Neuronal stem cell (in vitro differentiated cells): ENCODE results near the gene CHD6.

ENCODE experiments used
- DNase-seq: peaks from one replicate; pipeline ENCODE4 v3.0.0-alpha.2; 2013; ENCODE audit warnings: low spot score
- H2AFZ ChIP-seq: one replicate; pipeline ENCODE4 v1.6.1; 2013; ENCODE audit warnings: mild to moderate bottlenecking, low read length, inconsistent platforms
- H2AK5ac ChIP-seq: 2 replicates; pipeline ENCODE4 v1.6.1; 2013; ENCODE audit warnings: low read depth, mild to moderate bottlenecking, inconsistent platforms, low read length, moderate library complexity, mixed read lengths
- H2BK120ac ChIP-seq: 2 replicates; pipeline ENCODE4 v1.6.1; 2013; ENCODE audit warnings: low read depth, mild to moderate bottlenecking, inconsistent platforms, low read length, moderate library complexity, mixed read lengths
- H2BK12ac ChIP-seq: one replicate; pipeline ENCODE4 v1.6.1; 2013; ENCODE audit warnings: low read length, inconsistent platforms
- H2BK15ac ChIP-seq: 2 replicates; pipeline ENCODE4 v1.6.1; 2013; ENCODE audit warnings: mild to moderate bottlenecking, low read length, inconsistent platforms, mixed read lengths
- H2BK5ac ChIP-seq: one replicate; pipeline ENCODE4 v1.6.1; 2013; ENCODE audit warnings: inconsistent platforms, mild to moderate bottlenecking, low read length, moderate library complexity
- H3K14ac ChIP-seq: one replicate; pipeline ENCODE4 v1.6.1; 2013; ENCODE audit warnings: low read length, inconsistent platforms
- H3K18ac ChIP-seq: 2 replicates; pipeline ENCODE4 v1.6.1; 2013; ENCODE audit warnings: low read length, inconsistent platforms
- H3K23ac ChIP-seq: 2 replicates; pipeline ENCODE4 v1.6.1; 2013; ENCODE audit warnings: low read depth, mild to moderate bottlenecking, mixed read lengths, low read length, inconsistent platforms; ENCODE audit not compliant: poor library complexity
- H3K27ac ChIP-seq: replicated peaks from 3 replicates; pipeline ENCODE4 v1.5.1; 2013; ENCODE audit warnings: low read length, inconsistent platforms
- H3K27me3 ChIP-seq, 3 experiments: 2 replicates each; pipeline ENCODE4 v1.6.1; 2013; ENCODE audit warnings: low read length in 3 of 3, mild to moderate bottlenecking in 2 of 3, inconsistent platforms in 1 of 3, low read depth in 1 of 3, mixed read lengths in 1 of 3, moderate library complexity in 1 of 3; ENCODE audit not compliant: control insufficient read depth in 3 of 3, insufficient read depth in 3 of 3
- H3K36me3 ChIP-seq, 2 donors: replicated peaks in 1 of 2; 2 replicates each; pipeline ENCODE4 v1.6.1; 2013; ENCODE audit warnings: low read length in 2 of 2; ENCODE audit not compliant: control insufficient read depth in 2 of 2, insufficient read depth in 2 of 2
- H3K4ac ChIP-seq: 2 replicates; pipeline ENCODE4 v1.6.1; 2013; ENCODE audit warnings: inconsistent platforms, mild to moderate bottlenecking, low read length, moderate library complexity
- H3K4me1 ChIP-seq, 2 donors: 1 replicate in 1 of 2; 2 replicates in 1 of 2; pipeline ENCODE4 v1.6.1; 2013; ENCODE audit warnings: low read length in 2 of 2, low read depth in 1 of 2; ENCODE audit not compliant: control insufficient read depth in 2 of 2, insufficient read depth in 1 of 2
- H3K4me2 ChIP-seq: one replicate; pipeline ENCODE4 v1.6.1; 2013; ENCODE audit warnings: mild to moderate bottlenecking, low read length, inconsistent platforms; ENCODE audit not compliant: insufficient read depth, poor library complexity, severe bottlenecking
- H3K4me3 ChIP-seq, 2 donors: 2 replicates each; pipeline ENCODE4 v1.5.1; 2013; ENCODE audit warnings: low read length in 2 of 2, mild to moderate bottlenecking in 2 of 2, inconsistent platforms in 1 of 2, moderate library complexity in 1 of 2
- H3K79me1 ChIP-seq: one replicate; pipeline ENCODE4 v1.6.1; 2013; ENCODE audit warnings: low read depth, mild to moderate bottlenecking, inconsistent platforms, low read length, moderate library complexity
- H3K9ac ChIP-seq: one replicate; pipeline ENCODE4 v1.6.1; 2013; ENCODE audit warnings: mild to moderate bottlenecking, low read depth, low read length, inconsistent platforms; ENCODE audit not compliant: poor library complexity
- H3K9me3 ChIP-seq, 2 donors: replicated peaks in 1 of 2; 2 replicates each; pipeline versions ENCODE3 to v1.6.1; 2013; ENCODE audit warnings: low read length in 2 of 2, mild to moderate bottlenecking in 2 of 2, inconsistent platforms in 1 of 2, low read depth in 1 of 2, mixed read lengths in 1 of 2, moderate library complexity in 1 of 2; ENCODE audit not compliant: control insufficient read depth in 2 of 2, insufficient read depth in 1 of 2
- H4K8ac ChIP-seq: one replicate; pipeline ENCODE4 v1.6.1; 2013; ENCODE audit warnings: low read depth, mild to moderate bottlenecking, inconsistent platforms, low read length, moderate library complexity
- H4K91ac ChIP-seq: one replicate; pipeline ENCODE4 v1.6.1; 2013; ENCODE audit warnings: low read length, low read depth, mild to moderate bottlenecking, inconsistent platforms; ENCODE audit not compliant: poor library complexity
- WGBS, 2 donors: extraction: QIAGEN DNeasy Blood & Tissue Kit; methylation state at CpG; one replicate each; pipeline ENCODE4 v1.1.7; 2013; ENCODE audit warnings: missing lambda C conversion rate in 2 of 2, mixed read lengths in 1 of 2; ENCODE audit not compliant: insufficient read length in 2 of 2, insufficient replicate concordance in 1 of 2; ENCODE audit errors: extremely low coverage in 2 of 2; 5-methylcytosine and 5-hydroxymethylcytosine counted together

CHD6 gene

DNA sequence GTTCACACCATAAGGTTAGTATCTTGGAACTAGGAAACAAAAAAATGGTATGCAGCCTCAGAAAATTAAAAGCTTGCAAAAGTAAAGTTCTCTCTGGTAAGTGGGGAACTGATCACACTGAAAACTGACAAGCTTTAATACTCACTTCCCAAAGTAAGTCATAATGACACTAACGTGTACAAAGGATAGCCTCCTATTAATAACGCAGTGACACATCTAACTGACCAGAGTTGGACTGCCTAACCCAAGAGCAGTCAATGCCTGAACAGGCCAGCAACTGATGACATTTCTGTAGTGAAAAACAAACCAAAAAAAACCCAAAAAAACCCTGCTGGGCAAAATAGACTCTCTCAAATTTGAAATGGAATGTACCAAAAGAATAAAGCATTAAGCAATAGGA, 30.7 kb downstream of the CHD6 start:
- Histone ChIP-seq H3K9ac (no peak overlapping the region), H2AK5ac (no peak overlapping the region), H2BK120ac (no peak overlapping the region), H3K4me3 (no peak overlapping the region), H3K27ac (no peak overlapping the region), H4K8ac (no peak overlapping the region), H3K36me3 (peaks cover 3 to 5% of the 10 kb centered on the region in 2 donors), H3K4me1 (no peaks in the 10 kb centered on the region), H3K9me3 (peaks cover 11 to 50% of the 10 kb centered on the region in 2 donors), H2BK5ac (no peak overlapping the region), H4K91ac (no peak overlapping the region), H3K79me1 (peaks cover 5% of the 10 kb centered on the region), H3K14ac (no peak overlapping the region), H2BK15ac (no peak overlapping the region), H3K27me3 (no peaks in the 10 kb centered on the region), H3K4ac (no peak overlapping the region), H3K18ac (no peak overlapping the region), H2AFZ (no peak overlapping the region), H2BK12ac (no peak overlapping the region), H3K23ac (no peak overlapping the region), H3K4me2 (no peak overlapping the region)
- no peak for DNase-seq
- WGBS, 2 donors: no CpG with 5 or more reads among the region's 2 CpGs

DNA sequence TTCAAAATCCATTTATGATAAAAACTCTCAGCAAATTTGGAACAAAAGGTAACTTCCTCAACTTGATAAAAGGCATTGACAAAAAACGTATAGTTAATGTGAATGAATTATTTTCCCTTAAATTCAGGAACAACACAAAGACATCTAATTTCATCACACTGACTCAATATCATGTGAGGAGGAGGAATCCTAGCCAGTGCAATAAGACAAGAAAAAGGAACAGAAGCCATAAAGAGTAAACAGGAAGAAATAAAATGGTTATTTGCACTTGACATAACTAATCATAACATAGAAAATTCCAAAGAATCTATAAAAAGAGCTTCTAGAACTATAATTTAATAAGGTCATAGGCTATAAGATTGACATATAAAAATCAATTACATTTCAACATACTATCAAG, 31.4 kb downstream of the CHD6 start:
- Histone ChIP-seq H4K91ac (no peak overlapping the region), H3K36me3 (peaks cover 3 to 5% of the 10 kb centered on the region in 2 donors), H3K27me3 (no peaks in the 10 kb centered on the region), H2BK15ac (no peak overlapping the region), H2BK120ac (no peak overlapping the region), H2BK5ac (no peak overlapping the region), H3K4me3 (no peak overlapping the region), H3K23ac (no peak overlapping the region), H3K14ac (no peak overlapping the region), H4K8ac (no peak overlapping the region), H3K4ac (no peak overlapping the region), H3K18ac (no peak overlapping the region), H3K4me2 (no peak overlapping the region), H2AFZ (no peak overlapping the region), H2AK5ac (no peak overlapping the region), H2BK12ac (no peak overlapping the region), H3K27ac (no peak overlapping the region), H3K9ac (no peak overlapping the region), H3K79me1 (peaks cover 5% of the 10 kb centered on the region), H3K9me3 (peaks cover 10 to 48% of the 10 kb centered on the region in 2 donors), H3K4me1 (no peaks in the 10 kb centered on the region)
- no CpG with 5 or more reads among the region's 1 CpG for WGBS, 2 donors
- no peak for DNase-seq

DNA sequence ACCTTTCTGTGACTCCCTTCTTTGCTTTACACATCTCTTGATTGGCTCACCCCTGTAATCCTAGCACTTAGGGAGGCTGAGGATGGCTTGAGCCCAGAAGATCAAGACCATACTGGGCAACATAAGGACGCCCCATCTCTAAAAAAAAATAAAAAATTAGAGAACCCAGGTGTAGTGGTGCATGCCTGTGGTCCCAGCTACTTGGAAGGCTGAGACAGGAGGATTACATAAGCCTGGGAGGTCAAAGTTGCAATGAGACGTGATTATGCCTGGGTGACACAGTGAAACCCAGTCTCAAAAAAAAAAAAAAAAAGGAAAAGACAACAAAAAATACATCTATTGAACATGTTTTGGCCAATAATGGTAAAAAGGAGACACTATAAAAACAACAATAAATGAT, 37.8 kb downstream of the CHD6 start:
- Histone ChIP-seq H2BK120ac (no peak overlapping the region), H2AK5ac (no peak overlapping the region), H3K23ac (no peak overlapping the region), H4K8ac (no peak overlapping the region), H3K27ac (no peak overlapping the region), H3K4me3 (no peak overlapping the region), H3K18ac (no peak overlapping the region), H3K4me1 (peaks cover 0 to 8% of the 10 kb centered on the region in 2 donors), H3K79me1 (peaks cover 2% of the 10 kb centered on the region), H3K27me3 (no peaks in the 10 kb centered on the region), H3K9ac (no peak overlapping the region), H4K91ac (no peak overlapping the region), H3K4ac (no peak overlapping the region), H3K4me2 (no peak overlapping the region), H3K14ac (no peak overlapping the region), H3K9me3 (peaks cover 2 to 24% of the 10 kb centered on the region in 2 donors), H2BK12ac (no peak overlapping the region), H2AFZ (no peak overlapping the region), H2BK15ac (no peak overlapping the region), H3K36me3 (peaks cover 0 to 2% of the 10 kb centered on the region in 2 donors), H2BK5ac (no peak overlapping the region)
- DNase-seq: no peak
- WGBS, 2 donors: no CpG with 5 or more reads among the region's 2 CpGs

DNA sequence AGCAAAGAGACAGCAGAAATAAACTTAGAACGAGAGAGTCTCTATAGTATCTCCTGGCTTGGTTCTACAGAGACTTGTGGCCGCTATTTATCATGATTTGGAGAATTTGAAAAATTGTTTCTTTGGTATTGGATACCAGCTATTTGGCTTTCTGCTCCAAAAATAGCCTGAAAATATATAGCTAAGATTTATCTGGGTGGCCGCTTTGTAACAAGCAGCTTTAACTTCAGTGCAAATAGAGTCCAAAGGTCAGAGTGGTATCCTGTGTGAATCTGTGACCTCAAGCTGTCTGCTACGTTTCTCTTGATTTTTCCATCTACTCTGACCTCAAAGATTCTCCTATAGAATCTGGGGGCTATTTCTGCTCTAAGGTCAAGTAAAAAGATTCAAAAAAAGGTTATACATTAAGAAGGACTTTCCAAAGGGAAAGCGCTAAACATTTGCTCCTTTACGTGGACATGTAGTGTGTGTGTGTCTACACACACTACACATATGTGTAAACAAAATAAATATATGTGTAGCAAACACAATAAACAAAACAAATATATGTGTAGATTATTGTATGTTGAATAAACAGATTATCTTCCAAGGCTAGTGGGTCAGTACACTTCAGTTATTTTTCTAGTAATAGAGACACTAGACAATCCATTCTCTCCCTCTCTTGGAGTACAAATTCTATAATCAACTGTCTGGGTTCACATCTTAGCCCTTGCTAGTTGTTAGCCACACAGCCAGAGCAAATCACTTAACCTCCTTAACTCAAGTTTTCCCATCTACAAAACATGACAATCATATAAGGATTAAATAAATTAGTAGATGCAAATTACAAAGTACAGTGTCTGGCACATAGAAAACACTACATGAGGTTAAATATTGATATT, 40.8 kb downstream of the CHD6 start:
- Histone ChIP-seq H3K4me3 (no peak overlapping the region), H3K4me1 (peaks cover 0 to 8% of the 10 kb centered on the region in 2 donors), H3K9me3 (peaks cover 5 to 12% of the 10 kb centered on the region in 2 donors), H3K27me3 (no peaks in the 10 kb centered on the region), H4K91ac (no peak overlapping the region), H3K27ac (no peak overlapping the region), H2BK120ac (no peak overlapping the region), H3K79me1 (peaks cover 4% of the 10 kb centered on the region), H3K9ac (no peak overlapping the region), H2BK5ac (no peak overlapping the region), H3K14ac (no peak overlapping the region), H2AFZ (no peak overlapping the region), H3K23ac (no peak overlapping the region), H2BK12ac (no peak overlapping the region), H2BK15ac (no peak overlapping the region), H4K8ac (no peak overlapping the region), H3K36me3 (no peaks in the 10 kb centered on the region), H3K4ac (no peak overlapping the region), H3K4me2 (no peak overlapping the region), H2AK5ac (no peak overlapping the region), H3K18ac (no peak overlapping the region)
- no CpG with 5 or more reads among the region's 6 CpGs for WGBS, 2 donors
- DNase-seq: no peak
